T-helper 2 cell treated with Interferon-gamma antibody and Interleukin-4, amounts not matched to agents 5 μg/mL and 100 μg/mL, for 36 hours (primary cell): ENCODE measurements around the gene OTUD6A.
"Not testable (repeated sequence)": the region's sequence is repeated elsewhere in the genome, so short reads cannot be mapped to it uniquely, and the experiment has no call there.

Experiments used
- DNase-seq: peaks from one replicate; pipeline ENCODE4 v3.0.0; 2021; ENCODE audit warnings: low spot score
- H3K27ac Mint-ChIP-seq: one replicate; pipeline ENCODE4 v1.8.0; 2021; ENCODE audit warnings: mild to moderate bottlenecking, mixed read lengths
- H3K27me3 Mint-ChIP-seq: one replicate; pipeline ENCODE4 v1.8.0; 2021; ENCODE audit warnings: low read depth, mixed read lengths
- H3K36me3 Mint-ChIP-seq: one replicate; pipeline ENCODE4 v1.8.0; 2021; ENCODE audit warnings: low read depth, mixed read lengths
- H3K4me1 Mint-ChIP-seq: one replicate; pipeline ENCODE4 v1.8.0; 2021; ENCODE audit warnings: low read depth, mixed read lengths
- H3K4me3 Mint-ChIP-seq: one replicate; pipeline ENCODE4 v1.8.0; 2022; ENCODE audit warnings: mild to moderate bottlenecking, moderate library complexity, mixed read lengths
- H3K9me3 Mint-ChIP-seq: one replicate; pipeline ENCODE4 v1.8.0; 2021; ENCODE audit warnings: mixed read lengths

Gene OTUD6A

GRCh38 chrX:70079297-70079696 lies 17.0 kb downstream of the OTUD6A start:
- H3K27ac Mint-ChIP-seq, result no peak overlapping the region
- no peaks in the 10 kb centered on the region for H3K9me3 Mint-ChIP-seq
- DNase-seq, result no peak
- H3K4me3 Mint-ChIP-seq, result no peak overlapping the region
- H3K4me1 Mint-ChIP-seq, result no peaks in the 10 kb centered on the region
- no peaks in the 10 kb centered on the region for H3K36me3 Mint-ChIP-seq
- peaks cover 2% of the 10 kb centered on the region for H3K27me3 Mint-ChIP-seq

GRCh38 chrX:70079870-70080269 lies 17.6 kb downstream of the OTUD6A start:
- Mint-ChIP-seq H3K4me3 (no peak overlapping the region), H3K36me3 (no peaks in the 10 kb centered on the region), H3K27me3 (peaks cover 2% of the 10 kb centered on the region), H3K9me3 (no peaks in the 10 kb centered on the region), H3K4me1 (no peaks in the 10 kb centered on the region), H3K27ac (no peak overlapping the region)
- no peak for DNase-seq

- H3K4me3 Mint-ChIP-seq, result no peak overlapping the region
- H3K27ac Mint-ChIP-seq, result no peak overlapping the region
- no peaks in the 10 kb centered on the region for H3K9me3 Mint-ChIP-seq
- no peak for DNase-seq
- H3K27me3 Mint-ChIP-seq, result peaks cover 2% of the 10 kb centered on the region
- no peaks in the 10 kb centered on the region for H3K36me3 Mint-ChIP-seq
- no peaks in the 10 kb centered on the region for H3K4me1 Mint-ChIP-seq
Observed at GRCh38 chrX:70082723-70083122, 20.5 kb downstream of the OTUD6A start.

GRCh38 chrX:70084592-70085240 lies 22.5 kb downstream of the OTUD6A start:
- H3K4me3 Mint-ChIP-seq, result no peak overlapping the region
- no peak overlapping the region for H3K27ac Mint-ChIP-seq
- H3K36me3 Mint-ChIP-seq, result no peaks in the 10 kb centered on the region
- H3K9me3 Mint-ChIP-seq, result no peaks in the 10 kb centered on the region
- DNase-seq, result no peak
- no peaks in the 10 kb centered on the region for H3K27me3 Mint-ChIP-seq
- no peaks in the 10 kb centered on the region for H3K4me1 Mint-ChIP-seq

GRCh38 chrX:70087857-70088630 lies 25.8 kb downstream of the OTUD6A start:
- no peak overlapping the region for H3K4me3 Mint-ChIP-seq
- H3K36me3 Mint-ChIP-seq, result no peaks in the 10 kb centered on the region
- H3K4me1 Mint-ChIP-seq, result no peaks in the 10 kb centered on the region
- H3K27me3 Mint-ChIP-seq, result no peaks in the 10 kb centered on the region
- no peak overlapping the region for H3K27ac Mint-ChIP-seq
- no peaks in the 10 kb centered on the region for H3K9me3 Mint-ChIP-seq
- no peak for DNase-seq

GRCh38 chrX:70088751-70089150 lies 26.5 kb downstream of the OTUD6A start:
- Mint-ChIP-seq H3K27me3 (no peaks in the 10 kb centered on the region), H3K4me1 (no peaks in the 10 kb centered on the region), H3K27ac (no peak overlapping the region), H3K36me3 (no peaks in the 10 kb centered on the region), H3K4me3 (no peak overlapping the region), H3K9me3 (no peaks in the 10 kb centered on the region)
- no peak for DNase-seq

GRCh38 chrX:70089604-70090297 lies 27.5 kb downstream of the OTUD6A start:
- Mint-ChIP-seq H3K27me3 (no peaks in the 10 kb centered on the region), H3K4me1 (no peaks in the 10 kb centered on the region), H3K36me3 (no peaks in the 10 kb centered on the region), H3K4me3 (no peak overlapping the region), H3K27ac (no peak overlapping the region), H3K9me3 (no peaks in the 10 kb centered on the region)
- DNase-seq, result no peak

GRCh38 chrX:70092247-70092646 lies 30.0 kb downstream of the OTUD6A start:
- DNase-seq, result no peak
- Mint-ChIP-seq H3K4me3 (no peak overlapping the region), H3K4me1 (no peaks in the 10 kb centered on the region), H3K36me3 (no peaks in the 10 kb centered on the region), H3K9me3 (no peaks in the 10 kb centered on the region), H3K27ac (no peak overlapping the region), H3K27me3 (no peaks in the 10 kb centered on the region)

GRCh38 chrX:70096052-70096451 lies 33.8 kb downstream of the OTUD6A start:
- Mint-ChIP-seq H3K27me3 (peaks cover 4% of the 10 kb centered on the region), H3K9me3 (no peaks in the 10 kb centered on the region), H3K36me3 (no peaks in the 10 kb centered on the region), H3K27ac (no peak overlapping the region), H3K4me1 (no peaks in the 10 kb centered on the region), H3K4me3 (no peak overlapping the region)
- no peak for DNase-seq

GRCh38 chrX:70105229-70105628 lies 43.0 kb downstream of the OTUD6A start:
- no peaks in the 10 kb centered on the region for H3K4me1 Mint-ChIP-seq
- H3K4me3 Mint-ChIP-seq, result no peak overlapping the region
- no peaks in the 10 kb centered on the region for H3K9me3 Mint-ChIP-seq
- no peak for DNase-seq
- no peaks in the 10 kb centered on the region for H3K27me3 Mint-ChIP-seq
- no peaks in the 10 kb centered on the region for H3K36me3 Mint-ChIP-seq
- no peak overlapping the region for H3K27ac Mint-ChIP-seq

GRCh38 chrX:70111436-70112026 lies 49.3 kb downstream of the OTUD6A start:
- H3K9me3 Mint-ChIP-seq, H3K4me3 Mint-ChIP-seq, H3K4me1 Mint-ChIP-seq, H3K36me3 Mint-ChIP-seq, H3K27ac Mint-ChIP-seq, H3K27me3 Mint-ChIP-seq, DNase-seq: not testable (repeated sequence)
